AG04450 (cell line): ENCODE measurements around the gene MICALL2. TPM values are rescaled to one million over a fixed set of nuclear protein-coding genes. Genes with fewer than 3 reads are reported as not detected.

Experiments used
- CTCF ChIA-PET: fragments of 300-600, 350-600 bp; formaldehyde crosslinking; extraction: SDS; loops from one replicate; lab custom pipeline; 2022; ENCODE audit warnings: antibody characterized with exemption, inconsistent platforms; lab: Charles Lee
- POLR2A ChIA-PET: fragments of 350-600 bp; formaldehyde crosslinking; extraction: SDS; loops from one replicate; lab custom pipeline; 2021; ENCODE audit warnings: antibody characterized with exemption, inconsistent platforms; lab: Yijun Ruan, JAX
- DNase-seq: peaks from one replicate; pipeline ENCODE4 v3.0.0-alpha.2; 2011; ENCODE audit warnings: low read depth, low spot score
- H3K27ac ChIP-seq: one replicate; pipeline ENCODE4 v1.5.1; 2012; ENCODE audit warnings: low read depth, low read length, control low read depth
- H3K27me3 ChIP-seq: one replicate; pipeline ENCODE4 v1.6.0; 2012; ENCODE audit warnings: low read length; ENCODE audit not compliant: control insufficient read depth, insufficient read depth
- H3K4me3 ChIP-seq: 2 replicates; pipeline ENCODE4 v1.5.1; 2011; ENCODE audit warnings: mild to moderate bottlenecking, low read depth, low read length, control low read depth
- H3K9me3 ChIP-seq: 2 replicates; pipeline ENCODE4 v1.5.1; 2012; ENCODE audit warnings: low read length; ENCODE audit not compliant: control insufficient read depth, insufficient read depth
- polyA plus RNA-seq: library from polyadenylated mRNA; depleted of rRNA; stranded (reverse); fragments of >200 nt; gene quantifications from 2 replicates; pipeline ENCODE4 v1.2.3, GENCODE V29; 2011
- TF ChIP-seq, protein P1 (sequence below): IDR thresholded peaks from 2 replicates; pipeline ENCODE4 v1.5.1; 2011; ENCODE audit warnings: low read depth, low read length, control low read depth, inconsistent platforms

The MICALL2 gene
- polyA plus RNA-seq, 1 experiment = 8.5 TPM

DNA sequence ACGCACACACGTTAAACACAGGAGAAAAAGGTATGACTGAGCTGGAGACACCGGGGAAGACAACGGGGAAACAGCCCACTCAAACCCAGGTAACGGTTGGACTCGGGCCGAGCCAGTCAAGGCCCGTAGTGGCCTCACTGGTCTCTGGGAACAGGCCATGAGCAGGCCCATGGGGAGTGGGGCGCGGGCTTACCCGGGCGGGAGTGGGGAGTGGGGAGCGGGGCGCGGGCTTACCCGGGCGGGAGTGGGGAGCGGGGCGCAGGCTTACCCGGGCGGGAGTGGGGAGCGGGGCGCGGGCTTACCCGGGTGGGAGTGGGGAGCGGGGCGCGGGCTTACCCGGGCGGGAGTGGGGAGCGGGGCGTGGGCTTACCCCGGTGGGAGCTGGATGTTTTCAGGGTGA lies 33.4 kb upstream of the MICALL2 start:
- no peak overlapping the region for H3K27ac ChIP-seq
- no peak for DNase-seq
- CTCF ChIA-PET = no interaction called here
- no peaks in the 10 kb centered on the region for H3K27me3 ChIP-seq
- no peaks in the 10 kb centered on the region; the same call in 1 of the 2 replicates for H3K9me3 ChIP-seq
- POLR2A ChIA-PET = no interaction called here
- H3K4me3 ChIP-seq = no peak overlapping the region
- TF ChIP-seq, protein P1, sequence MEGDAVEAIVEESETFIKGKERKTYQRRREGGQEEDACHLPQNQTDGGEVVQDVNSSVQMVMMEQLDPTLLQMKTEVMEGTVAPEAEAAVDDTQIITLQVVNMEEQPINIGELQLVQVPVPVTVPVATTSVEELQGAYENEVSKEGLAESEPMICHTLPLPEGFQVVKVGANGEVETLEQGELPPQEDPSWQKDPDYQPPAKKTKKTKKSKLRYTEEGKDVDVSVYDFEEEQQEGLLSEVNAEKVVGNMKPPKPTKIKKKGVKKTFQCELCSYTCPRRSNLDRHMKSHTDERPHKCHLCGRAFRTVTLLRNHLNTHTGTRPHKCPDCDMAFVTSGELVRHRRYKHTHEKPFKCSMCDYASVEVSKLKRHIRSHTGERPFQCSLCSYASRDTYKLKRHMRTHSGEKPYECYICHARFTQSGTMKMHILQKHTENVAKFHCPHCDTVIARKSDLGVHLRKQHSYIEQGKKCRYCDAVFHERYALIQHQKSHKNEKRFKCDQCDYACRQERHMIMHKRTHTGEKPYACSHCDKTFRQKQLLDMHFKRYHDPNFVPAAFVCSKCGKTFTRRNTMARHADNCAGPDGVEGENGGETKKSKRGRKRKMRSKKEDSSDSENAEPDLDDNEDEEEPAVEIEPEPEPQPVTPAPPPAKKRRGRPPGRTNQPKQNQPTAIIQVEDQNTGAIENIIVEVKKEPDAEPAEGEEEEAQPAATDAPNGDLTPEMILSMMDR = no peak

DNA sequence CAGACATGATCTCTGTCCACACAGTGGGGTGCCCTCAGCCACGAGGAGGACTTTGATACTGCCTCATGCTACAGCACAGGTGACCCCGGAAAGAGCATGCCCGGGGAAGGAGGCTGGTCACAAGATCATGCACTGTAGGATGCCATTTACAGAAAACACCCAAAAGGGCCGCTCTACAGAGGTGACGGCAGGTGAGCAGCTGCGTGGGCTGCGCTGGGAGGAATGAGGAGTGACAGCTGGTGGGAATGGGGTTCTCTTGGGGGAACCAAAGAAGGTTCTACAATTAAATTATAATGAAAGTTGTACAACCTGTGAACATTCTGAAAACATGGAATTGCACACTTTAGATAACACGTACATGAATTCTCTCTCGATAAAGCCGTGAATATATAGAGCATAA lies 33.0 kb upstream of the MICALL2 start:
- H3K27ac ChIP-seq = no peak overlapping the region
- TF ChIP-seq, protein P1 = no peak
- no peak for DNase-seq
- no peaks in the 10 kb centered on the region for H3K27me3 ChIP-seq
- CTCF ChIA-PET = no interaction called here
- POLR2A ChIA-PET = no interaction called here
- no peaks in the 10 kb centered on the region; the same call in 1 of the 2 replicates for H3K9me3 ChIP-seq
- no peak overlapping the region for H3K4me3 ChIP-seq

DNA sequence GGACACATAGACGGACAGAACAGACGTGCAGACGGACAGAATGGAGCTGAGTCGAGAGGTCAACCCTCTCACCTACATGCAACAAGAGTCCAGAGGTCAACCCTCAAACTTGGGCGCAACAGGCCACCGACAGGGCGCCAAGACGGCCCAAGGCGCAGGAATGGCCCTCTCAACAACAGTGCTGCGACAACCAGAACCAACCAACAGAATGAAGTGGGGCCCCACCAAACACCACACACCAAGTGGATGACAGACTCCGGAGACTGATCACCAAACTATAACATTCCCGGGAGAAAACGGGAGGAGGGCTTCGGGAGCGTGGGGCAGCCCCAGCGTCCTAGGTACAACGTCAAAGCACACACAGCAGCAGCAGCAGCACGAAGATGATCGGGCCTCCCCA lies 31.6 kb upstream of the MICALL2 start:
- Histone ChIP-seq H3K4me3 (no peak overlapping the region), H3K9me3 (no peaks in the 10 kb centered on the region; the same call in 1 of the 2 replicates), H3K27ac (no peak overlapping the region), H3K27me3 (no peaks in the 10 kb centered on the region)
- TF ChIP-seq, protein P1 = no peak
- ChIA-PET POLR2A (no interaction called here), CTCF (no interaction called here)
- no peak for DNase-seq

DNA sequence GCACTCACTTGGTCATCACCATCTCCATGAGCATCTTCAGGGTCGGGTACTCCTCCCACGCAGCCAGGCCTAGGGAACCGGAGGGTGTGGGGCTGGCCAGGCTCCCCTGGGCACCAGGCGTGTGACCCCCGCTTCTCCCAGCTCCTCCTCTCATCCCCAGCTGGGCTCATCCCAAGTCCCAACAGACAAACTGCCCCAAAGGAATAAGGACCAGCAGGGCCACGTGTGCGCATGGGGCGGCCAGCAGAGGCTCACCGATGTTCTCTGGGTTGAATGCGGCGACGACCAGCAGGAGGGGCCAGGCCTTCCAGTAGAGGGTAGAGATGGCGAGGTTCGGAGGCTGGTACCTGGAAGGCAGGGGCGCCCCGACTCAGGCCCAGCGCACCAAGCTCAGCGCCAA lies 30.1 kb upstream of the MICALL2 start:
- Histone ChIP-seq H3K9me3 (no peaks in the 10 kb centered on the region; the same call in 1 of the 2 replicates), H3K27ac (no peak overlapping the region), H3K27me3 (no peaks in the 10 kb centered on the region), H3K4me3 (no peak overlapping the region)
- DNase-seq = no peak
- TF ChIP-seq, protein P1 = no peak
- ChIA-PET CTCF (interaction anchor here (0.5 kb wide), 1 partner anchor 21 kb away, joined by 4 read pairs; no protein-coding TSS in a partner anchor), POLR2A (no interaction called here)

DNA sequence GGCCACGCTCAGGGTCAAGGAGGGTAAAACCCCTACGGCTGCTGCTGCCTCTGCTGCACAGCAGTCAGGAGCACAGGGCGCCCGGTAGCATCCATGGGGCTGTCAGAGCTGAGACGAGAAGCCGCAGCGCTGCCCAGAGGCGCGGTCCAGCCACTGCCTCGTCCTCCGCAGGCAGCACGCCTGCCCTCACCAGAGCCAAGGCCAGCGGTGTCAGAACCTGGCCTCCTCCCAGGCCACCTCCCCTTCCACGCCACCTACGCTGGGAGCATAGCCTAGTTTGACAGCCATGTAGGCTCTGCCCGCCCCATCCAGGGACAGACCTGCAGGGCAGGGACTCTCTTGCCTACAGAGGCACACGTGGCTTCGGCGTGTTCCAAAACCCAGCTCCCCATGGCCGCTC lies 28.7 kb upstream of the MICALL2 start:
- no peak overlapping the region for H3K4me3 ChIP-seq
- no peak for DNase-seq
- H3K9me3 ChIP-seq = no peaks in the 10 kb centered on the region
- TF ChIP-seq, protein P1 = no peak
- ChIA-PET POLR2A (no interaction called here), CTCF (interaction anchor here (0.5 to 1.2 kb wide), 2 partner anchors 14 to 861 kb away, joined by 3 to 4 read pairs; no protein-coding TSS in a partner anchor)
- H3K27ac ChIP-seq = no peak overlapping the region
- H3K27me3 ChIP-seq = no peaks in the 10 kb centered on the region
